Activated B cell treated with CpG ODN at 0.5 μM for 24 hours (primary cell): ENCODE data around the gene NPAS3. TPM values are rescaled to one million over a fixed set of nuclear protein-coding genes. Genes with fewer than 3 reads are reported as not detected.

Source experiments
- ATAC-seq: fragments of 200-7000 bp; cut with Tn5 transposase; one replicate; pipeline ENCODE4 v1.10.0; 2021; ENCODE audit warnings: low read depth, mild to moderate bottlenecking, moderate library complexity
- CTCF ChIA-PET: fragments of 350-600 bp; sonication (Branson Sonifier 250); formaldehyde crosslinking; loops from one replicate; lab custom pipeline; 2021; ENCODE audit warnings: antibody characterized with exemption; lab: Charles Lee
- POLR2A ChIA-PET: fragments of 350-600 bp; sonication (Branson Sonifier 250); formaldehyde crosslinking; loops from one replicate; lab custom pipeline; 2021; ENCODE audit warnings: antibody characterized with exemption; lab: Charles Lee
- DNase-seq: peaks from one replicate; pipeline ENCODE4 v3.0.0; 2022
- H3K27ac Mint-ChIP-seq: one replicate; pipeline ENCODE4 v1.8.0; 2020; ENCODE audit warnings: mixed read lengths
- H3K27me3 Mint-ChIP-seq: one replicate; pipeline ENCODE4 v1.8.0; 2021; ENCODE audit warnings: mixed read lengths
- H3K36me3 Mint-ChIP-seq: one replicate; pipeline ENCODE4 v1.8.0; 2021; ENCODE audit warnings: low read depth, mixed read lengths
- H3K4me1 Mint-ChIP-seq: one replicate; pipeline ENCODE4 v1.8.0; 2021; ENCODE audit warnings: mixed read lengths
- H3K4me3 Mint-ChIP-seq: one replicate; pipeline ENCODE4 v1.8.0; 2020; ENCODE audit warnings: mild to moderate bottlenecking, mixed read lengths
- H3K9me3 Mint-ChIP-seq: one replicate; pipeline ENCODE4 v1.8.0; 2020; ENCODE audit warnings: mixed read lengths
- CTCF ChIP-seq: fragments of 200-600 bp; IDR thresholded peaks from one replicate; pipeline ENCODE4 v1.8.0; 2022; ENCODE audit warnings: antibody characterized with exemption, mild to moderate bottlenecking
- intact Hi-C: fragments of 100-400 bp; cut with micrococcal nuclease; formaldehyde crosslinking; loops from one replicate; pipeline ENCODE4 v1.15.1; 2024
- total RNA-seq: library from RNA; stranded (reverse); gene quantifications from 2 replicates; pipeline ENCODE4 v1.2.3, GENCODE V29; 2022

The NPAS3 gene
- total RNA-seq, 1 donor from 2014 or later: not detected

- intact Hi-C loops: no loop called here
- no peak for TF ChIP-seq CTCF
- DNase-seq (no peak), ATAC-seq (no peak)
- H3K4me3 Mint-ChIP-seq: no peak overlapping the region
- H3K4me1 Mint-ChIP-seq: no peaks in the 10 kb centered on the region
- H3K27me3 Mint-ChIP-seq: no peaks in the 10 kb centered on the region
- ChIA-PET CTCF (no interaction called here), POLR2A (no interaction called here)
- no peaks in the 10 kb centered on the region for H3K9me3 Mint-ChIP-seq
- H3K36me3 Mint-ChIP-seq: no peaks in the 10 kb centered on the region
- no peak overlapping the region for H3K27ac Mint-ChIP-seq
These were observed 129.4 kb downstream of the NPAS3 start for GRCh38 chr14:33068040-33068439.

GRCh38 chr14:33068626-33069025 is 129.9 kb downstream of the NPAS3 start:
- intact Hi-C loops: loop anchor here (1.0 kb wide), 1 partner anchor 22 kb away; no protein-coding TSS in a partner anchor
- Mint-ChIP-seq H3K36me3 (no peaks in the 10 kb centered on the region), H3K9me3 (no peaks in the 10 kb centered on the region), H3K4me1 (no peaks in the 10 kb centered on the region), H3K27ac (no peak overlapping the region), H3K4me3 (no peak overlapping the region), H3K27me3 (no peaks in the 10 kb centered on the region)
- ChIA-PET POLR2A (no interaction called here), CTCF (no interaction called here)
- TF ChIP-seq CTCF: no peak
- DNase-seq (no peak), ATAC-seq (no peak)

- intact Hi-C loops: no loop called here
- no peak overlapping the region for H3K4me3 Mint-ChIP-seq
- POLR2A ChIA-PET: no interaction called here
- no peak for ATAC-seq
- no peak overlapping the region for H3K27ac Mint-ChIP-seq
- no peaks in the 10 kb centered on the region for H3K4me1 Mint-ChIP-seq
- no peak for TF ChIP-seq CTCF
- H3K36me3 Mint-ChIP-seq: no peaks in the 10 kb centered on the region
- no peak for DNase-seq
- H3K27me3 Mint-ChIP-seq: no peaks in the 10 kb centered on the region
- CTCF ChIA-PET: no interaction called here
- no peaks in the 10 kb centered on the region for H3K9me3 Mint-ChIP-seq
These were observed 131.8 kb downstream of the NPAS3 start for GRCh38 chr14:33070475-33070874.

GRCh38 chr14:33073023-33073422 is 134.3 kb downstream of the NPAS3 start:
- H3K27me3 Mint-ChIP-seq: no peaks in the 10 kb centered on the region
- no peak for DNase-seq
- no peak overlapping the region for H3K27ac Mint-ChIP-seq
- ChIA-PET CTCF (no interaction called here), POLR2A (no interaction called here)
- no peaks in the 10 kb centered on the region for H3K4me1 Mint-ChIP-seq
- no peak for ATAC-seq
- intact Hi-C loops: no loop called here
- no peak for TF ChIP-seq CTCF
- H3K9me3 Mint-ChIP-seq: no peaks in the 10 kb centered on the region
- no peak overlapping the region for H3K4me3 Mint-ChIP-seq
- H3K36me3 Mint-ChIP-seq: no peaks in the 10 kb centered on the region

GRCh38 chr14:33081259-33081658 is 142.6 kb downstream of the NPAS3 start:
- Mint-ChIP-seq H3K4me3 (no peak overlapping the region), H3K27ac (no peak overlapping the region)
- CTCF ChIA-PET: no interaction called here

More at GRCh38 chr14:33081259-33081658, 142.6 kb downstream of the NPAS3 start:
- Mint-ChIP-seq H3K27me3 (no peaks in the 10 kb centered on the region), H3K4me1 (no peaks in the 10 kb centered on the region), H3K36me3 (no peaks in the 10 kb centered on the region), H3K9me3 (no peaks in the 10 kb centered on the region)
- ATAC-seq (no peak), DNase-seq (no peak)
- POLR2A ChIA-PET: no interaction called here
- no peak for TF ChIP-seq CTCF
- intact Hi-C loops: no loop called here
